T-helper 1 cell (primary cell): ENCODE measurements around the gene EFTUD2.

Source experiments
- DNase-seq, 5 donors: peaks; one replicate each; pipeline ENCODE4 v3.0.0-alpha.2; 2012 to 2020

Gene EFTUD2

DNA sequence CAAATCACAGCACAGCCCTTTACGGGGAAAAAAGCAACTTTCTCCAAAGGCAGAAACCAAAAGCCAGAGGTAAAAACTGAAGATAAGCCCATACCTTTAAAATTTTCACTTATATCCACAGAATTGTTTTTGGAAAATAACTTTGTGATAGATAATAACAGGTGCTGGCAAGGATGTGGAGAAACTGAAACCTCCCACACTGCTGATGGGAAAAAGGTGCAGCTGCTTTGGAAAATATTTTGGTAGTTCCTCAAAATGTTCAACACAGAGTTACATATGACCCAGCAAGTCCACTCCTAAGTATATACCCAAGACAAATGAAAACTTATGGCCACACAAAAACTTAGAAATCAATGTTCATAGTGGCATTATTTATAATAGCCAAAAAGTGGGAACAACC lies 12.2 kb downstream of the EFTUD2 start:
- no peak for DNase-seq

GRCh38 chr17:44884941-44885340 lies 14.3 kb downstream of the EFTUD2 start:
- no peak for DNase-seq

GRCh38 chr17:44881145-44881544 lies 18.1 kb downstream of the EFTUD2 start:
- no peak for DNase-seq

- no peak for DNase-seq
These were observed 19.2 kb downstream of the EFTUD2 start for GRCh38 chr17:44880062-44880461.

- DNase-seq = no peak
These were observed 19.9 kb downstream of the EFTUD2 start for GRCh38 chr17:44879376-44879775.

GRCh38 chr17:44878627-44879221 lies 20.5 kb downstream of the EFTUD2 start:
- peak in 1 of 5 donors; percentile 10 for DNase-seq

- DNase-seq = no peak
These were observed 22.1 kb downstream of the EFTUD2 start for GRCh38 chr17:44877121-44877520.

DNA sequence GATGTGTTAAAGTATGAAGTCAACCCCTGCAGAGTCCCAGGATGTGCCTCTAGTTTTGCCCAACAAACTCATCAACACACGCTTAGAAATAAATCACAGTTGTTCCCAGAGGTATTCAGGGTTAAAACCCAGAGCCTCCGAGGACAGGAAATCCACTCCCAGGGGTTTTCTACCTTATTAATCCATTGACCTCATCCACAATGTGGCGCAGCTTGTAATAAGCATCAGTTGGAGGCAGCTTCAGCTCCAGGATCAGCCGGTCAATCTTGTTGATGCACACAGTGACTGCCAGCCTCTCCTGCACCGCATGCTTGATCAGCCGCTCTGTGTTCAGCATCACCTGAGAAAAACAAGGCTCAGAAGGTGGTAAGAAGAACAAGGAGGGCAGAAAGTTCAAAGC lies 23.5 kb downstream of the EFTUD2 start:
- DNase-seq = no peak

GRCh38 chr17:44872131-44872768 lies 27.0 kb downstream of the EFTUD2 start:
- DNase-seq = no peak

DNA sequence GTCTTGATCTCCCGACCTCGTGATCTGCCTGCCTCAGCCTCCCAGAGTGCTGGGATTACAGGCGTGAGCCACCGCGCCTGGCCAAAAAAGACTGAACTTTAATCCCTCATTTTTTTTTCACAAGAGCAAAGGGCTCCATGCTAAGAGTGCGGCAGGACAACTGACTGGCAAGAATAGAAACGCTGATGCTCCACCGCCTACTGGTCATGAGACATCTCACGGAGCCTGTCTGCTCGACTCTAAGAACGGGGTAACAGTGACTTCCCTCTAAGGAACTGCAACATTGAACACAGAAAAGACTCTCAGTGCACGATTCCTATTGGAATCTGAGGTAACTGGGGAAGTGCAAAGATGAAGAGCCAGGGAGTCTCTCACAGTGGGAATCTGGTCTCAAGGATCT lies 27.7 kb downstream of the EFTUD2 start:
- DNase-seq = no peak

DNA sequence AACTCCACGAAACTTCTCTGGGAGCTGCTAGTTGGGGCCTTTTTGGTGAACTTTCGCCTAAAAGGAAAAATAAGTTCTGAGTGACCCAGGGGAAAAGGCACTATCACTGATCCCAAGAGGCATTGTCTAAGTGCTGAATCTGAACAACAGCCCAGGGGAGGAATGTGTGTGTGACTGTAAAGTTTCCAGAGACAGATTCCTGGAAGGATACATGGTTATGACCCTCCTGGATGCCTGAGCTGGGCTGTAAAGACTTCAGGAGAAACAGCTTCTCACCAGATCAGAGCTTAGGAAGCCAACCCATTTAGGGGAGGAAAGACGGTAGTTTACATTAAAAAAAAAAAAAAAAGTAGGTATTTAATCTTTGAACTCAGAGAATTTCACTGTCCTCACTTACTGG lies 31.4 kb downstream of the EFTUD2 start:
- no peak for DNase-seq

- DNase-seq = no peak
These were observed 33.3 kb downstream of the EFTUD2 start for GRCh38 chr17:44865931-44866330.

DNA sequence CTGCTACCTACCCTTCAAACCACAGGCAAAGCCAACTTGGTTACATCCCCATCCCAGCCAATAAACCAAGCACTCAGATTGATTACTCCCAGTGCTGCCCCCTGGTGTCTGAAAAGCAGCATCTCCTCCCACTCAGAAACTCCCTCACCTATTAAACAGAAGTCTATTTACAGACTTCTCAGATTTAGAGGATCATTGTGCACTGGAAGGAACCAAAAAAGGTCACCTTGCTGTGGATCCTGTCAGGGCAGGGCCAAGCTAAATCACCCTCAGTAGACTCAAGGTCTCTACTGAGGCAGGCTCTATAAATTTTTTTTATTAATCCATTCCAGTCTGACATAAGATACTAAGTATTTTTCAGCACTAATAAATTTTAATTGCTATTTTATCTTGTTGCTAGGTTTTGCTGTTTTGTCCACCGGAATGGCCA lies 34.0 kb downstream of the EFTUD2 start:
- peak; percentile 31 to 73 (median 58) for DNase-seq

- DNase-seq = no peak
These were observed 34.4 kb downstream of the EFTUD2 start for GRCh38 chr17:44864831-44865230.

GRCh38 chr17:44863061-44863918 lies 36.0 kb downstream of the EFTUD2 start:
- DNase-seq = no peak

- DNase-seq = no peak
These were observed 36.8 kb downstream of the EFTUD2 start for GRCh38 chr17:44862278-44862914.

DNA sequence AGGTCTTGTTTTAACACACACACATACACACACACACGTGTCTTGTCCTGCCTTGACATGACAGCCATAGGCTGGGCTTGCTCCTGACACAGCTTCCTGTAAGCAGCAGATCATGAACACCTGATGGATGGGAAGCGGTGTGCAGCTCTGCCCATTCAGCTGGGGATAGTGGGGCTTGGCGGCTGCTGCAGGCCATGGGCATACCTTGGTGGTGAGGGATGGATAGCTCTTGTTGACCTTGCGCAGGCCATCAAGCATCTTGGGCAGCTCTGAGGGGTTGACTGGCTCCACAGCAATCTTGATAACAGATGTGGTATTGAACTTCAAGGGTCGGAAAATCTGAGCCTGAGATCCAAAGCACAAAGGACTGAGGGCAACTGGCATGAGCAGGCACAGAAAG lies 39.5 kb downstream of the EFTUD2 start:
- no peak for DNase-seq

DNA sequence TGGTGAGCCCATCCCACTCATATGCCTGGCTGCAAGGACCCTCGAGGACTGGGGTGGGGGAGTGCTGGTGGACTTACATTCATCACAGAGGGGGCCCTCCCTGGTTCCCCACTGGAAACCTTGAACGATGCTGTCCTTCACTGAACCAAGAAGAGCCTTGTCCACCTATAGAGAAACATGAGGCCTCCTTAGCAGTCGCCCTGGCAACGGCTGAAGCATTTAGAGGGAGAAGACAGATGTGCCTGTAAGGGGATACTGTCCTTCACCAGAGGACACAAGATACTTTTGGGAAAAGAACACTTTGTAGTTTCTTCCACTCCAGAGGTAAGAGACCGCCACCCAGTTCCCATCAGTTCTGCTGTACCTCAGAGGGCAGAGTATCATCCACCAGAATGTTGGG lies 45.1 kb downstream of the EFTUD2 start:
- DNase-seq = no peak

DNA sequence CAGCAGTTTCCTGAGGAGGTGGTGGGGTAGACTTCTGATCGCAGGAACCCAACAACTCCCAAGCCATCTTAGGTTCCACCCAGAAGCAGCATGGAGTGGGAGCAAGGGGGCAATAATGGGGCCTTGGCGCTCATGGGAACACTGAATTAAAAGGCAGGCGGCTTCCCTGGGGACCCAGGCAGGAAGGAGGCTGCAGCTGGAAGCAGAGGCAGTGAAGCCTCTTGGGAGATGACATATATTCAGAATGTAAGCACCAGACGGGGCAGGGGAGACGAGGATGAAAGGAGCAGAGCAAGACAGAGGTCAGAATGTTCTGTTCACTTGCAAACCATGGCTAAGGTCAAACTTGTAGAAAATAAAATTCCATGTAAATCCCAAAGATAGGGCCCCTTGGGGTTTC lies 48.6 kb downstream of the EFTUD2 start:
- no peak for DNase-seq

GRCh38 chr17:44850025-44850424 lies 49.2 kb downstream of the EFTUD2 start:
- no peak for DNase-seq

DNA sequence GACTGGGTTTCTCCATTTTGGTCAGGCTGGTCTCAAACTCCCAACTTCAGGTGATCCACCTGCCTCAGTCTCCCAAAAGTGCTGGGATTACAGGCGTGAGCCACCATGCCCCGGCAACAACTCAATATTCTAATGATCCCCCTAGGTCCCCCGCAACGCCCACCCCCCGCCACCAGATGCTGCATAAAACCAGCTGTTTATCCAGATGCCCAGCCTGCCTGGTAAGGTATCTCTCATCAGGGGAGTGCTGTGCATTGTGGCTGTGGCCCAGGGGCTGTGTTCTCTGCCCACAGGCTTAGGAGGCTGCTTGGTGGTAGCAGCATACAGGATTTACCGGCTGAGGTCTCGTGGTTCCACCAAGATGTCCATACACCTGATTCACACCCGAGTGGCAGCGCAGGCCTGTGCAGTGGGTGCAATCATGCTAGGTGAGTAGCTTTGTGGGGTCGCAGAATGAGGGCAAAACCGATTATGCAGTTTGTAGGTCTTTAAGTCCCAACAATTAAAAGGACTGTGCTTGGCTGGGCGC lies 50.2 kb downstream of the EFTUD2 start:
- no peak for DNase-seq

- DNase-seq = no peak
These were observed 50.9 kb downstream of the EFTUD2 start for GRCh38 chr17:44848257-44848795.

- no peak for DNase-seq
These were observed 51.7 kb downstream of the EFTUD2 start, which contains the start of gene HIGD1B for GRCh38 chr17:44847586-44847985. TSS of gene HIGD1B (plus strand) at chr17:44847883. CDS start at chr17:44848153, 270 bp downstream.
